ENCODE measurements around the gene LHFPL6. TPM values are rescaled to one million over a fixed set of nuclear protein-coding genes. Genes with fewer than 3 reads are reported as not detected.

The LHFPL6 gene
- total and polyA plus RNA-seq, 2 experiments from 2014 or later = 12.1 to 14.1 TPM

DNA sequence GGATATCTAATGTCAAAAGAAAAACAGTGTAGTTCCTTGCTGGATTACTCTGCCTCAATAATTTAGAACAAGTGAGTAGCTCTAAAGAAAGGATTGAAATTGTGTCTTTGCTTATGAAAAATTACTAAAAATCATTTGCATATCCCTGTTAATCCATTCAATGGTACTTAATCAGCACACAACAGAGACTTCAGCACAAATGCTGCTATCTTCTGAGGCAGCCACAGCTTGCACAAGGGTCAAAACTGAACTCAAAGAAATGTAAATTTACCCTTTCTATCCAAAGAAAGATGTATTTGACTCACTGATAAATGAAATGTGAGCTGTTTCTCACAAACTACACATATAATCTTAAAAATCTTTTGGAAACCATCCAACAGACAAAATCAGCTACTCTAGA is 116.2 kb downstream of the LHFPL6 start:
- H3K4me3 ChIP-seq = no peak overlapping the region
- H4K20me1 ChIP-seq (ENCODE audit: insufficient read depth, poor library complexity, severe bottlenecking) = no peaks in the 10 kb centered on the region
- H3K36me3 ChIP-seq (replicated peaks; ENCODE audit: insufficient read depth, low read depth) = no peaks in the 10 kb centered on the region
- no peaks in the 10 kb centered on the region for H3K4me1 ChIP-seq (ENCODE audit: insufficient read depth)
- no peak for DNase-seq (ENCODE audit: low spot score)
- no peaks in the 10 kb centered on the region for H3K79me2 ChIP-seq
- no peak overlapping the region for H2AFZ ChIP-seq
- no peak overlapping the region for H3K27ac ChIP-seq
- no peaks in the 10 kb centered on the region for H3K27me3 ChIP-seq
- H3K4me2 ChIP-seq = no peak overlapping the region
- no peak for TF ChIP-seq EZH2 (IDR thresholded peaks at IDR 0.05; ENCODE audit: borderline replicate concordance)
- H3K9me2 ChIP-seq (replicated peaks; ENCODE audit: insufficient read depth) = no peaks in the 10 kb centered on the region
- no peaks in the 10 kb centered on the region for H3K9me3 ChIP-seq (ENCODE audit: low read depth)

DNA sequence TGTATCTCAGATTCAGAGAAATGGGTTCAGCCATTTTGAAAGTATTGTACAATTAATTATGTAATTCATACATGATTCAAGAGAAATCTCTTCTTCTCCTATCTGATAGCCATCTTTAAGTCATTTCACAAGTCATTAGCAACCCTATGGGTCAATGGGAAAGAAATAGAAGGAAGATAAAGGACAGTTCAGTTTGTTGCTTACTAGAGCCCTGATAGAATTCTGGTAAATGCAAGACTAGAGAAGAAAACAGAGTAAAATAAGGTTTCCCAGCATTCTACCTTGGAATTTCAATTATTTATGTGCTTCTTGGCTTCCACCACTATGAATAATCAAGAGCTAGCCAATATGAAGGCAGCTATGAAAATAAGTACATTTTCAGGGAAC is 117.7 kb downstream of the LHFPL6 start:
- no peak overlapping the region for H3K4me3 ChIP-seq
- H2AFZ ChIP-seq = no peak overlapping the region
- no peaks in the 10 kb centered on the region for H4K20me1 ChIP-seq (ENCODE audit: insufficient read depth, poor library complexity, severe bottlenecking)
- H3K4me1 ChIP-seq (ENCODE audit: insufficient read depth) = no peaks in the 10 kb centered on the region
- H3K4me2 ChIP-seq = no peak overlapping the region
- H3K27me3 ChIP-seq = no peaks in the 10 kb centered on the region
- no peaks in the 10 kb centered on the region for H3K9me2 ChIP-seq (replicated peaks; ENCODE audit: insufficient read depth)
- H3K36me3 ChIP-seq (replicated peaks; ENCODE audit: insufficient read depth, low read depth) = no peaks in the 10 kb centered on the region
- H3K9me3 ChIP-seq (ENCODE audit: low read depth) = no peaks in the 10 kb centered on the region
- TF ChIP-seq, protein P1, sequence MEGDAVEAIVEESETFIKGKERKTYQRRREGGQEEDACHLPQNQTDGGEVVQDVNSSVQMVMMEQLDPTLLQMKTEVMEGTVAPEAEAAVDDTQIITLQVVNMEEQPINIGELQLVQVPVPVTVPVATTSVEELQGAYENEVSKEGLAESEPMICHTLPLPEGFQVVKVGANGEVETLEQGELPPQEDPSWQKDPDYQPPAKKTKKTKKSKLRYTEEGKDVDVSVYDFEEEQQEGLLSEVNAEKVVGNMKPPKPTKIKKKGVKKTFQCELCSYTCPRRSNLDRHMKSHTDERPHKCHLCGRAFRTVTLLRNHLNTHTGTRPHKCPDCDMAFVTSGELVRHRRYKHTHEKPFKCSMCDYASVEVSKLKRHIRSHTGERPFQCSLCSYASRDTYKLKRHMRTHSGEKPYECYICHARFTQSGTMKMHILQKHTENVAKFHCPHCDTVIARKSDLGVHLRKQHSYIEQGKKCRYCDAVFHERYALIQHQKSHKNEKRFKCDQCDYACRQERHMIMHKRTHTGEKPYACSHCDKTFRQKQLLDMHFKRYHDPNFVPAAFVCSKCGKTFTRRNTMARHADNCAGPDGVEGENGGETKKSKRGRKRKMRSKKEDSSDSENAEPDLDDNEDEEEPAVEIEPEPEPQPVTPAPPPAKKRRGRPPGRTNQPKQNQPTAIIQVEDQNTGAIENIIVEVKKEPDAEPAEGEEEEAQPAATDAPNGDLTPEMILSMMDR (IDR thresholded peaks at IDR 0.05; ENCODE audit: poor library complexity) = no peak
- TF ChIP-seq EZH2phosphoT487 (IDR thresholded peaks at IDR 0.05; ENCODE audit: low read depth, severe bottlenecking, unreplicated experiment) = no peak
- TF ChIP-seq EZH2 (IDR thresholded peaks at IDR 0.05; ENCODE audit: borderline replicate concordance) = no peak
- H3K79me2 ChIP-seq = no peaks in the 10 kb centered on the region
- no peak overlapping the region for H3K27ac ChIP-seq
- DNase-seq (ENCODE audit: low spot score) = no peak

DNA sequence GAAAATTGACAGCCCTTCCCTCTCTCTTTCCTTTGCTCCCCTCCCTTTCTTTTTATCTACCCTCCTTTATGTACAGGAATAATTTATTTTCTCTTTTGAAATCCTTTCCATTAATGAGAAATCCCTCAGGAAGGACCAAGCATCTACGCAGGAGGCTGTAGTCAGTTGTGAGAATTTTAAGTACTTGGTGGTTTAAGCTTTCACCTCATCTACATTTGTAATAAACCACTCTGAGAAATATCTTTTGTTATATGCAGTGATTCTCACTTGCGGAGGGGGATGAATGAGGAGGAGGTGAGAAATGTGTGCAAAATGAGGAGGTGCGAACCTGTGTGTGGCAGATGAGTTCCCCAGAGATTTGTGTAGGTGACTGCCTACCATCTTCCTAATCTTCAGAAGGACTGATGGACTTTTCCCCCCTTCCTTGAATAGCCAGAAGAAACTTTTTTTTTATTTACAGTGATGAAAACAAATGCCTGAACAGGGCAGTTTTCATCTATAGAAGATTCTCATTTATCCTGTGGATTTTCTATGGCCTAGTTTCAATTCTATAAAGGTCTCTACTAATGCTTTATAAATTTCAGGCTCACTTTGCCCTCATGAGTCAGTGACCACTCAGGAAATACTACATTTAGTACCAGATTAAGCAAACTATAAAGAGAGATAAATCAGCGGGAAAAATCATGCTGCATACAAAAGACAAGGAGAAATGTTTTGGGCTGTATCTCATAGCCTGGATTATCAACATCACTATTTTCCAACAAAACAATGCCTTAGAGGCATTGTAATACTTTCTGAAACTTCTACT is 118.3 kb downstream of the LHFPL6 start:
- H3K9me2 ChIP-seq (replicated peaks; ENCODE audit: insufficient read depth) = no peaks in the 10 kb centered on the region
- H3K79me2 ChIP-seq = no peaks in the 10 kb centered on the region
- no peaks in the 10 kb centered on the region for H3K9me3 ChIP-seq (ENCODE audit: low read depth)
- H3K4me3 ChIP-seq = no peak overlapping the region
- no peaks in the 10 kb centered on the region for H3K4me1 ChIP-seq (ENCODE audit: insufficient read depth)
- no peak overlapping the region for H3K27ac ChIP-seq
- WGBS (ENCODE audit: low lambda C conversion rate, missing lambda C conversion rate) = 82% methylated on average over 4 of the region's 4 CpGs
- DNase-seq (ENCODE audit: low spot score) = no peak
- H3K36me3 ChIP-seq (replicated peaks; ENCODE audit: insufficient read depth, low read depth) = no peaks in the 10 kb centered on the region
- no peak overlapping the region for H2AFZ ChIP-seq
- TF ChIP-seq EZH2 (IDR thresholded peaks at IDR 0.05; ENCODE audit: borderline replicate concordance) = no peak
- TF ChIP-seq, protein P1 (IDR thresholded peaks at IDR 0.05; ENCODE audit: poor library complexity) = no peak
- TF ChIP-seq EZH2phosphoT487 (IDR thresholded peaks at IDR 0.05; ENCODE audit: low read depth, severe bottlenecking, unreplicated experiment) = no peak
- no peaks in the 10 kb centered on the region for H4K20me1 ChIP-seq (ENCODE audit: insufficient read depth, poor library complexity, severe bottlenecking)
- H3K4me2 ChIP-seq = no peak overlapping the region
- H3K27me3 ChIP-seq = no peaks in the 10 kb centered on the region

GRCh38 chr13:39483326-39483725 is 119.7 kb downstream of the LHFPL6 start:
- H3K4me2 ChIP-seq = no peak overlapping the region
- no peaks in the 10 kb centered on the region for H3K36me3 ChIP-seq (replicated peaks; ENCODE audit: insufficient read depth, low read depth)
- no peaks in the 10 kb centered on the region for H4K20me1 ChIP-seq (ENCODE audit: insufficient read depth, poor library complexity, severe bottlenecking)
- H3K27ac ChIP-seq = no peak overlapping the region
- TF ChIP-seq EZH2 (IDR thresholded peaks at IDR 0.05; ENCODE audit: borderline replicate concordance) (no peak), EZH2phosphoT487 (IDR thresholded peaks at IDR 0.05; ENCODE audit: low read depth, severe bottlenecking, unreplicated experiment) (no peak)
- TF ChIP-seq, protein P1 (IDR thresholded peaks at IDR 0.05; ENCODE audit: poor library complexity) = no peak
- no peaks in the 10 kb centered on the region for H3K79me2 ChIP-seq
- H3K9me3 ChIP-seq (ENCODE audit: low read depth) = no peaks in the 10 kb centered on the region
- H3K27me3 ChIP-seq = no peaks in the 10 kb centered on the region
- H3K4me3 ChIP-seq = no peak overlapping the region
- DNase-seq (ENCODE audit: low spot score) = no peak
- H2AFZ ChIP-seq = no peak overlapping the region
- H3K4me1 ChIP-seq (ENCODE audit: insufficient read depth) = no peaks in the 10 kb centered on the region
- H3K9me2 ChIP-seq (replicated peaks; ENCODE audit: insufficient read depth) = no peaks in the 10 kb centered on the region

Measured in hepatocyte (in vitro differentiated cells).